Transverse colon (tissue), 4 donors: ENCODE measurements around the gene MGAT4A.

Source experiments
- EP300 ChIP-seq: sonication (generic); formaldehyde crosslinking; IDR thresholded peaks from one replicate; pipeline ENCODE4 v1.6.1; 2017; ENCODE audit warnings: antibody characterized with exemption, low read depth
- POLR2A ChIP-seq: fragments of 450-650 bp; IDR thresholded peaks from one replicate; pipeline ENCODE4 v1.6.1; 2016; ENCODE audit warnings: antibody characterized with exemption, mild to moderate bottlenecking, moderate library complexity
- POLR2AphosphoS5 ChIP-seq, 3 donors: sonication (generic); formaldehyde crosslinking; IDR thresholded peaks; one replicate each; pipeline ENCODE4 v1.6.1; 2016; ENCODE audit warnings: antibody characterized with exemption in 3 of 3
- TF ChIP-seq, protein P1 (sequence below), 5 experiments: fragments of 200-600 bp in 3 of 5; fragments of 450-650 bp in 2 of 5; sonication (generic) in 3 of 5; IDR thresholded peaks; 1 replicate in 2 of 5; 2 replicates in 3 of 5; pipeline ENCODE4 v1.5.1; 2016 to 2017; ENCODE audit warnings: antibody characterized with exemption in 5 of 5, inconsistent platforms in 3 of 5, mild to moderate bottlenecking in 2 of 5, moderate library complexity in 1 of 5

DNA sequence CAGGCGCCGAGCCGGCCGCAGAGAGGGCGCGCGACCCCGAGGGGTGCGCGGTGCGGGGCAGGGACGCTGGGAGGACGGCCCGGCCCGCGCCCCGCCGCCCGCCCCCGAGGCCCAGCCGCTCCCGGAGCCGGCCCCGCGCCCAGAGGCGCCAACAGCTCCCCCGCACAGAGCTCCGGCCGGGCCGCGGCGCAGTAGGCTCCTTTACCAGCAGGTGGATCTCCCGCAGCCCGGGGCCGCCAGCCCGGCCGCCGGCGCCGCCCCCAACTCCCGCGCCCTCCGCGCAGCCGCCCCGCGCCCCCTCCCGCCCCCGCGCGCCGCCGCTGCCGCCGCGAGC is 258 bp downstream of the MGAT4A start:
- TF ChIP-seq POLR2A (no peak), POLR2AphosphoS5 (IDR thresholded peaks at IDR 0.05) (no peak), EP300 (no peak)
- TF ChIP-seq, protein P1, sequence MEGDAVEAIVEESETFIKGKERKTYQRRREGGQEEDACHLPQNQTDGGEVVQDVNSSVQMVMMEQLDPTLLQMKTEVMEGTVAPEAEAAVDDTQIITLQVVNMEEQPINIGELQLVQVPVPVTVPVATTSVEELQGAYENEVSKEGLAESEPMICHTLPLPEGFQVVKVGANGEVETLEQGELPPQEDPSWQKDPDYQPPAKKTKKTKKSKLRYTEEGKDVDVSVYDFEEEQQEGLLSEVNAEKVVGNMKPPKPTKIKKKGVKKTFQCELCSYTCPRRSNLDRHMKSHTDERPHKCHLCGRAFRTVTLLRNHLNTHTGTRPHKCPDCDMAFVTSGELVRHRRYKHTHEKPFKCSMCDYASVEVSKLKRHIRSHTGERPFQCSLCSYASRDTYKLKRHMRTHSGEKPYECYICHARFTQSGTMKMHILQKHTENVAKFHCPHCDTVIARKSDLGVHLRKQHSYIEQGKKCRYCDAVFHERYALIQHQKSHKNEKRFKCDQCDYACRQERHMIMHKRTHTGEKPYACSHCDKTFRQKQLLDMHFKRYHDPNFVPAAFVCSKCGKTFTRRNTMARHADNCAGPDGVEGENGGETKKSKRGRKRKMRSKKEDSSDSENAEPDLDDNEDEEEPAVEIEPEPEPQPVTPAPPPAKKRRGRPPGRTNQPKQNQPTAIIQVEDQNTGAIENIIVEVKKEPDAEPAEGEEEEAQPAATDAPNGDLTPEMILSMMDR (IDR thresholded peaks at IDR 0.05), result peak in 1 of 5 experiments; percentile 11
